Naive thymus-derived CD8-positive, alpha-beta T cell (primary cell): ENCODE results near the gene SPINK6. TPM values are rescaled to one million over a fixed set of nuclear protein-coding genes. Genes with fewer than 3 reads are reported as not detected.

ENCODE experiments used
- ATAC-seq, 2 donors: fragments of 150-1000 bp; cut with Tn5 transposase in 1 of 2; sonication (Bioruptor Pico), chemical (Tn5 transposase) in 1 of 2; 1 replicate in 1 of 2; 2 replicates in 1 of 2; pipeline ENCODE4 v1.10.0; 2021; ENCODE audit warnings: mild to moderate bottlenecking in 2 of 2, moderate library complexity in 2 of 2
- POLR2A ChIA-PET: fragments of 350-600 bp; sonication (Branson Sonifier 250); formaldehyde crosslinking; loops from one replicate; lab custom pipeline; 2021; ENCODE audit warnings: antibody characterized with exemption; lab: Charles Lee
- DNase-seq, 10 donors: peaks; one replicate each; pipeline versions ENCODE4 v3.0.0 to v3.0.0-alpha.2; 2020 to 2022
- H3K27ac Mint-ChIP-seq, 10 donors: one replicate each; pipeline ENCODE4 v1.8.0; 2020 to 2022; ENCODE audit warnings: mild to moderate bottlenecking in 10 of 10, mixed read lengths in 10 of 10, moderate library complexity in 4 of 10, inconsistent platforms in 1 of 10
- H3K27me3 Mint-ChIP-seq, 5 donors: one replicate each; pipeline ENCODE4 v1.8.0; 2021 to 2022; ENCODE audit warnings: mixed read lengths in 5 of 5
- H3K36me3 Mint-ChIP-seq, 3 donors: one replicate each; pipeline ENCODE4 v1.8.0; 2020 to 2022; ENCODE audit warnings: mixed read lengths in 3 of 3, mild to moderate bottlenecking in 2 of 3, inconsistent platforms in 1 of 3
- H3K4me1 Mint-ChIP-seq, 4 donors: one replicate each; pipeline ENCODE4 v1.8.0; 2021 to 2022; ENCODE audit warnings: mixed read lengths in 4 of 4
- H3K4me3 Mint-ChIP-seq, 10 donors: one replicate each; pipeline ENCODE4 v1.8.0; 2020 to 2022; ENCODE audit warnings: mild to moderate bottlenecking in 10 of 10, mixed read lengths in 10 of 10, moderate library complexity in 6 of 10, inconsistent platforms in 1 of 10
- H3K9me3 Mint-ChIP-seq, 9 donors: one replicate each; pipeline ENCODE4 v1.8.0; 2020 to 2022; ENCODE audit warnings: mixed read lengths in 9 of 9, mild to moderate bottlenecking in 3 of 9, inconsistent platforms in 1 of 9, moderate library complexity in 1 of 9
- polyA plus RNA-seq, 3 donors: library from polyadenylated mRNA; unstranded; fragments of 300-500 nt; fragmentation: Illumina TruSeq; gene quantifications; one replicate each; pipeline ENCODE4 v1.2.3, GENCODE V29; 2021
- total RNA-seq, 8 experiments: library from RNA in 2 of 8; stranded (reverse) in 2 of 8; gene quantifications; one replicate each; pipeline ENCODE4 v1.2.3 and lab custom pipeline; 2021 to 2026

Gene SPINK6
- total and polyA plus RNA-seq, 5 experiments from 2014 or later: not detected

- no peak overlapping the region for H3K4me3 Mint-ChIP-seq
- H3K27me3 Mint-ChIP-seq: peaks cover 0 to 4% (median 0%) of the 10 kb centered on the region in 5 donors
- POLR2A ChIA-PET: no interaction called here
- no peaks in the 10 kb centered on the region for H3K9me3 Mint-ChIP-seq
- H3K4me1 Mint-ChIP-seq: no peaks in the 10 kb centered on the region
- H3K27ac Mint-ChIP-seq: no peak overlapping the region
- H3K36me3 Mint-ChIP-seq: no peaks in the 10 kb centered on the region
- DNase-seq (no peak), ATAC-seq (no peak)
Observed at GRCh38 chr5:148193202-148193601, 9.6 kb upstream of the SPINK6 start.

DNA sequence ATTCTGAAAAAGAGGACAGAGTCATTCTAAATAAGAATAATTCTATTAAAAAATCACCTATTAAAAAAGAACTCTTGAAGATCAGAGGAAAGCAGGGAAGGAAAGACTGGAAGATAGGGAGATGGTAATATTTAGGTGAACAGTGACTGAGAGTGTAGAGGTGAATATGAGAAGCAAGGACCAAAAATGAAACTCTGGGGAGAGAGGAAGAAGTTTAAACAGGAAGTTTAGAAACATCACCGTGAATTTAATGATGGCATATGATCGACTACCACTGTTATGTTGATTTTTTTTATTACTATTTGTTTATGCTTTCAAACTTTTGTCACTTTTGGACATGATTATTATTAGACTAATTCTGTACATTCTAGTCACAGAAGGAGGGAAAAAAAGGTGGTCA lies 1.7 kb upstream of the SPINK6 start:
- ATAC-seq: no peak
- H3K4me3 Mint-ChIP-seq: no peak overlapping the region

DNA sequence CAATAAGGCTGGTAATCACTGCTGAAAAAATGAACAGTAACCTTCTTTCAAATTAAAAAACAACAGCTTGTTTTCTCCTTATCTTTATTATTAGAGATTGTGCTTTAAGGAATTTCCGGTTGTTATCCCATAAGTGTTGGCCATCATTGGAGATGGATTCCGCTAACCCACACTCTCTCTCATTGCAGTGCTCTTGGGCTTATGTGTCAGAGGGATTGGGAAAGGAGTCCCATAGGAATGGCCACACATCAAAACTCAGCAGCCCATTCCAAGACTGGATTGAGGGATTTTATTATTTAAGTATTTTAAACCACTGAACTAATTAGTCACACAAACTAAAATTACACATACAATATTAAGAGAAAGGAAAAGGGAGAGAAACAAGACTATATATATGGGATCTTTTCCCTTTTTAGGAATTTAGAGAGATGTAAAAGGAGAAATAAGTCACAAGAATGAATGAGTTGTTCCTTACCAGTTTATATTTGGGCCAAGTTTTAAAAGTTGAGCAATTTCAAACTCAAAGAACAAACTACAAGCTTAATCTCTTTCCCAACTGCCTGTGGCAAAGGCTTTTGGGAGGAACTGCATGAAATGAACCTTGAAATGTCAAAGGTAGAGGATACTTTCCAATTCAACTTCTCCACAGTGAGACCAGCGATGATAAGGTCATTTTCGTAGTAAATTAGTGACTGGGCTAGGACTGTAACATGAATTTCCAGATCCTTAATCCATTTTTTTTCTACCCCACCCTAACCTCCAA lies 2.4 kb downstream of the SPINK6 start:
- H3K4me1 Mint-ChIP-seq: no peaks in the 10 kb centered on the region
- no peak overlapping the region for H3K4me3 Mint-ChIP-seq
- no peak overlapping the region for H3K27ac Mint-ChIP-seq
- peaks cover 0 to 2% (median 0%) of the 10 kb centered on the region in 9 donors for H3K9me3 Mint-ChIP-seq
- ATAC-seq (no peak), DNase-seq (no peak)
- POLR2A ChIA-PET: no interaction called here
- H3K27me3 Mint-ChIP-seq: peaks cover 2 to 16% (median 7%) of the 10 kb centered on the region in 5 donors
- H3K36me3 Mint-ChIP-seq: no peaks in the 10 kb centered on the region

More for the DNA sequence above, 1.7 kb upstream of the SPINK6 start:
- no peaks in the 10 kb centered on the region for H3K36me3 Mint-ChIP-seq
- H3K27ac Mint-ChIP-seq: no peak overlapping the region
- DNase-seq: no peak
- H3K4me1 Mint-ChIP-seq: no peaks in the 10 kb centered on the region
- H3K27me3 Mint-ChIP-seq: peaks cover 2 to 10% (median 7%) of the 10 kb centered on the region in 5 donors
- H3K9me3 Mint-ChIP-seq: peaks cover 0 to 2% (median 0%) of the 10 kb centered on the region in 9 donors
- POLR2A ChIA-PET: no interaction called here

DNA sequence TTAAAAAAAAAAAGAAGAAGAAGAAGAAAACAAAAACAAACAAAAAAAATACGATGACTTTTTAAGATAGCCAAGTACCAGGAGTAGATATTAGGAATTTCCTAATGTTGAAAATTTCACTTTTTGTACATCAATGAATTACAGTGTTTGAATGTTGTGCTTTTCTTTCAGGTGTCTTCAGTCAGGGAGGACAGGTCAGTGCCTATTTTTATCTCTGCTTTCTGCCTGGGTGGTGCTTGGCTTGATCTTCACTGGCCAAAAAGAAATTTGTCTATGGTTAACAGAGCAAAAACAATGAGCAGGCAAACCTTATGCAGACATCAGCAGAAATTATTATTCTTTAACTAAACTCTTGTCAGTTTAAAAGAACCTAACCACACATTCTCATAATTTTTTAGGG lies 3.0 kb downstream of the SPINK6 start:
- no peak overlapping the region for H3K4me3 Mint-ChIP-seq
- H3K27me3 Mint-ChIP-seq: peaks cover 2 to 18% (median 7%) of the 10 kb centered on the region in 5 donors
- ATAC-seq (no peak), DNase-seq (no peak)
- H3K4me1 Mint-ChIP-seq: no peaks in the 10 kb centered on the region
- H3K36me3 Mint-ChIP-seq: no peaks in the 10 kb centered on the region
- POLR2A ChIA-PET: no interaction called here
- no peak overlapping the region for H3K27ac Mint-ChIP-seq
- peaks cover 0 to 2% (median 0%) of the 10 kb centered on the region in 9 donors for H3K9me3 Mint-ChIP-seq

DNA sequence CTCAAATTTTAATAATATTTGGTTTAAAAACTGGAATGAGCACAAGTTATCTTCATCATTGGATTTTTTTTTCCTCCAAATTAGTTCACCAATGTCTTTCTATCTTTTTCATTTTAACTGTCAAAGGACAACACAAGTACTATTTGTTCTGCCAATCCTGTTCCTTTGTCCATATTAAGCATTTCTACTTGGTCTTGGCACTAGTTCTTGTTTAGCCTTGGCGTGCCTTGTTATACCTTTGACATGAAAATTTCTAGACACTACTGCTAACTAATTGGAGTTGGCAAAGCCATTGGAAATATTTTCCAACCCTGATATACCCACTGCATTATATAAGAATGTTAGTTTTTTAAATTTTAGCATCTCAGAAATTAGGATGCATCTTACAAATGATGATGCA lies 3.8 kb downstream of the SPINK6 start:
- H3K27me3 Mint-ChIP-seq: peaks cover under 1 to 25% (median 7%) of the 10 kb centered on the region in 5 donors
- ATAC-seq (no peak), DNase-seq (no peak)
- POLR2A ChIA-PET: no interaction called here
- no peaks in the 10 kb centered on the region for H3K4me1 Mint-ChIP-seq
- no peak overlapping the region for H3K4me3 Mint-ChIP-seq
- no peak overlapping the region for H3K27ac Mint-ChIP-seq
- no peaks in the 10 kb centered on the region for H3K9me3 Mint-ChIP-seq
- no peaks in the 10 kb centered on the region for H3K36me3 Mint-ChIP-seq

GRCh38 chr5:148208226-148208625 lies 5.4 kb downstream of the SPINK6 start:
- ATAC-seq (no peak), DNase-seq (no peak)
- no peaks in the 10 kb centered on the region for H3K9me3 Mint-ChIP-seq
- H3K27me3 Mint-ChIP-seq: peaks cover 1 to 31% (median 7%) of the 10 kb centered on the region in 5 donors
- POLR2A ChIA-PET: no interaction called here
- H3K27ac Mint-ChIP-seq: no peak overlapping the region
- H3K36me3 Mint-ChIP-seq: no peaks in the 10 kb centered on the region
- no peaks in the 10 kb centered on the region for H3K4me1 Mint-ChIP-seq
- no peak overlapping the region for H3K4me3 Mint-ChIP-seq

DNA sequence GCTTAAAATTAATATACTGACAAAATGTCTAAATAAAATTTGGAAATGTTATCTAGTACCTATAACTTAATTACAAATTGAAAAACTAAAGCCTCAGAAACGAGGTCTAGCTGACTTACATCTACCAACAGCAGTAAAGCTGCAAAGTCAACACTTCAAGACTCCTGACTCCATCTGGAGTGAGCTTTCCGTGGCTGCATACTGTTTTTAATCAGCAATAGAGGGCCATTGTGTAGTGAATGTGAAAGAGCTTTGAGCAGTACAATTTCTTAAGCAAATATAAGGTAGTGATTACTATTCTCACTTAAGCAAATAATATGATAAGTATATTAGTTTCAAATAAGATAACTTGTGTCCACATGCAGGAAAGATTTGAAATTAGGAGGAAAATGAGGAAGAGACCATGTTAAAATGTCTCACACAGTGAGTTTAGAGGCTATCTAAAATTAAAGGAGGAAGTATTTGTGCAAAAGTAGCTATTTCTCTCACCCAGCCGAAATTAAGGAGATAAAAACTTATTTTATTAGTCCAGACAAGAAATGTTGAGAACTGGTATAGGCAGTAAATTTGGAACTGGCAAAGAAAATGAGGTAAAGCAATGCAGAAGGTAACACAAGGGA lies 6.4 kb downstream of the SPINK6 start:
- DNase-seq (no peak), ATAC-seq (no peak)
- H3K27ac Mint-ChIP-seq: no peak overlapping the region
- no peaks in the 10 kb centered on the region for H3K4me1 Mint-ChIP-seq
- H3K4me3 Mint-ChIP-seq: no peak overlapping the region
- no peaks in the 10 kb centered on the region for H3K36me3 Mint-ChIP-seq
- H3K27me3 Mint-ChIP-seq: peaks cover 1 to 31% (median 7%) of the 10 kb centered on the region in 5 donors
- H3K9me3 Mint-ChIP-seq: no peaks in the 10 kb centered on the region
- POLR2A ChIA-PET: no interaction called here

- H3K27me3 Mint-ChIP-seq: peaks cover 0 to 15% (median 4%) of the 10 kb centered on the region in 5 donors
- DNase-seq (no peak), ATAC-seq (no peak)
- no peak overlapping the region for H3K4me3 Mint-ChIP-seq
- H3K9me3 Mint-ChIP-seq: peaks cover 0 to 10% (median 0%) of the 10 kb centered on the region in 9 donors
- H3K4me1 Mint-ChIP-seq: no peaks in the 10 kb centered on the region
- no peak overlapping the region for H3K27ac Mint-ChIP-seq
- H3K36me3 Mint-ChIP-seq: no peaks in the 10 kb centered on the region
- POLR2A ChIA-PET: no interaction called here
Observed at GRCh38 chr5:148214665-148215185, 11.9 kb downstream of the SPINK6 start.

- ATAC-seq: no peak
- Mint-ChIP-seq H3K27me3 (peaks cover 0 to 22% (median 12%) of the 10 kb centered on the region in 5 donors), H3K4me3 (no peak overlapping the region), H3K9me3 (peaks cover 0 to 10% (median 0%) of the 10 kb centered on the region in 9 donors), H3K27ac (no peak overlapping the region), H3K4me1 (no peaks in the 10 kb centered on the region), H3K36me3 (no peaks in the 10 kb centered on the region)
- POLR2A ChIA-PET: no interaction called here
- no peak for DNase-seq
Observed at GRCh38 chr5:148221508-148221907, 18.7 kb downstream of the SPINK6 start.

DNA sequence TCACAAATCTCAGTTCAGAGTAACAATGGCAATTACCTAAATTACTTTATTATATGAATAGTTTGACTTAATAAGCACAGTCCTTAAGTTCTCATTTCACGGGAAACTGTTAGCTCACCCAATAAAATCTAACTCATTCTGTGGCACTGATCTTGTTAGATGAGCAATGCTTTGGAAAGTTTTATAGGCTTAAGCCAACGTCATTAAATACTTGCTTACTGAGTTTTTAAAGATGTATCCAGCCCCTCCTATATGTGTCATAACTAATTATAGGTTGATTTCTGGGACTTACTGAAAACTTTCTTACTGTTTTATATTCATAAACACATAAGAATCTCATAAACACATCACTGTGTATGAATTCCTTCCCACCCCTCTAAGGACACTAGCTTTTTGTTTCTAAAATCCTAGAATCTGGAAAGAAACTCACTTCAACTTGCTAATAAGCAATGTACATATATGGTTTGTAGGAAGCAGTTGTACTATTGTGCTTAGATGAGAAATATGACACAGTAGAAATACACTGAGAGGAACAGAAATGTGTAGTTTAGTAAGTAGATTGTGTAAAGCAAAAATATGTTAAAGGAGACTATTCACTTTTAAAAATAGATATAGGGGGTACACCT lies 21.4 kb downstream of the SPINK6 start:
- no peaks in the 10 kb centered on the region for H3K36me3 Mint-ChIP-seq
- H3K9me3 Mint-ChIP-seq: peaks cover 0 to 1% (median 0%) of the 10 kb centered on the region in 9 donors
- no peaks in the 10 kb centered on the region for H3K4me1 Mint-ChIP-seq
- ATAC-seq (no peak), DNase-seq (no peak)
- H3K27me3 Mint-ChIP-seq: peaks cover 2 to 33% (median 14%) of the 10 kb centered on the region in 5 donors
- no peak overlapping the region for H3K4me3 Mint-ChIP-seq
- POLR2A ChIA-PET: no interaction called here
- no peak overlapping the region for H3K27ac Mint-ChIP-seq

- Mint-ChIP-seq H3K36me3 (no peaks in the 10 kb centered on the region), H3K27me3 (peaks cover 4 to 33% (median 12%) of the 10 kb centered on the region in 5 donors), H3K27ac (no peak overlapping the region), H3K4me3 (no peak overlapping the region), H3K9me3 (peaks cover 0 to 12% (median 2%) of the 10 kb centered on the region in 9 donors), H3K4me1 (no peaks in the 10 kb centered on the region)
- POLR2A ChIA-PET: no interaction called here
- ATAC-seq (no peak), DNase-seq (no peak)
Observed at GRCh38 chr5:148228392-148228984, 25.6 kb downstream of the SPINK6 start.

GRCh38 chr5:148229840-148230239 lies 27.0 kb downstream of the SPINK6 start:
- H3K9me3 Mint-ChIP-seq: peaks cover 0 to 12% (median 2%) of the 10 kb centered on the region in 9 donors
- no peaks in the 10 kb centered on the region for H3K36me3 Mint-ChIP-seq
- H3K27ac Mint-ChIP-seq: no peak overlapping the region
- POLR2A ChIA-PET: no interaction called here
- H3K27me3 Mint-ChIP-seq: peaks cover 4 to 27% (median 12%) of the 10 kb centered on the region in 5 donors
- H3K4me1 Mint-ChIP-seq: no peaks in the 10 kb centered on the region
- no peak for DNase-seq
- no peak overlapping the region for H3K4me3 Mint-ChIP-seq
- ATAC-seq: no peak
